PC-9 (cell line): Measurements from ENCODE around the gene MBP.

ENCODE experiments used
- EZH2 ChIP-seq: fragments of 200-600 bp; sonication (generic); IDR thresholded peaks from 2 replicates; pipeline ENCODE4 v1.8.0; 2017; ENCODE audit warnings: antibody characterized with exemption, low read depth
- TF ChIP-seq, protein P1 (sequence below): fragments of 200-600 bp; sonication (generic); conservative IDR thresholded peaks from 2 replicates; pipeline ENCODE4 v1.6.1; 2017; ENCODE audit warnings: mixed run types, antibody characterized with exemption, mild to moderate bottlenecking, moderate library complexity

DNA sequence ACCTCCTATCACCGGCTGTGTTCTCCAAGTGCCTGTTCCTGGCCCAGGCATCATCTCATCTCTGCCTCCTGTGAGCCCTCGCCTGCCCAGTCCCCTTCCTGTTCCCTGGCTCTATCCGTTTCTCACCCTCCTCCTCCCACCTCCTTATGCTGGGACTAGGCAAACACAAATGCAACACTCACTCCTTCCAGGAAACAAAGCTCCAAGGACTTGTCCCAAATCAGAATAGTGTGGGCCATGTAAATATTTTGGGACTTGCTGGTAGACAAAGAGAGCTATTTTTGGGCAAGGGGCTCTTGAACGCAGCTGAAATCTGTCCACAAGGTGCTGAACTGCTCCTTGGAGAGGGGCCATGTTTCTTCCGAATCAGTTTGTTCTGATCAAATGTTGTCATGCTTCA lies 25.3 kb downstream of the MBP start:
- TF ChIP-seq, protein P1, sequence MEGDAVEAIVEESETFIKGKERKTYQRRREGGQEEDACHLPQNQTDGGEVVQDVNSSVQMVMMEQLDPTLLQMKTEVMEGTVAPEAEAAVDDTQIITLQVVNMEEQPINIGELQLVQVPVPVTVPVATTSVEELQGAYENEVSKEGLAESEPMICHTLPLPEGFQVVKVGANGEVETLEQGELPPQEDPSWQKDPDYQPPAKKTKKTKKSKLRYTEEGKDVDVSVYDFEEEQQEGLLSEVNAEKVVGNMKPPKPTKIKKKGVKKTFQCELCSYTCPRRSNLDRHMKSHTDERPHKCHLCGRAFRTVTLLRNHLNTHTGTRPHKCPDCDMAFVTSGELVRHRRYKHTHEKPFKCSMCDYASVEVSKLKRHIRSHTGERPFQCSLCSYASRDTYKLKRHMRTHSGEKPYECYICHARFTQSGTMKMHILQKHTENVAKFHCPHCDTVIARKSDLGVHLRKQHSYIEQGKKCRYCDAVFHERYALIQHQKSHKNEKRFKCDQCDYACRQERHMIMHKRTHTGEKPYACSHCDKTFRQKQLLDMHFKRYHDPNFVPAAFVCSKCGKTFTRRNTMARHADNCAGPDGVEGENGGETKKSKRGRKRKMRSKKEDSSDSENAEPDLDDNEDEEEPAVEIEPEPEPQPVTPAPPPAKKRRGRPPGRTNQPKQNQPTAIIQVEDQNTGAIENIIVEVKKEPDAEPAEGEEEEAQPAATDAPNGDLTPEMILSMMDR: no peak
- no peak for TF ChIP-seq EZH2
